Right lung (tissue), 5 donors: Measurements from ENCODE around the gene MREG. TPM values are rescaled to one million over a fixed set of nuclear protein-coding genes. Genes with fewer than 3 reads are reported as not detected.
A peak's percentile ranks its signal among the peaks of the same experiment; 100 is the strongest.
"Not testable (repeated sequence)": the region's sequence is repeated elsewhere in the genome, so short reads cannot be mapped to it uniquely, and the experiment has no call there.

Experiments used
- DNase-seq, 2 donors: peaks; one replicate each; pipeline ENCODE4 v3.0.0-alpha.2; 2013
- polyA plus RNA-seq, 5 donors: library from polyadenylated mRNA; unstranded; fragments of 120-200 nt; gene quantifications; one replicate each; pipeline versions ENCODE4 v1.2.1 to v1.2.3, GENCODE V29; 2013; ENCODE audit warnings: inconsistent platforms in 1 of 5, low replicate concordance in 1 of 5; ENCODE audit not compliant: insufficient read length in 5 of 5, insufficient read depth in 1 of 5

MREG gene
- polyA plus RNA-seq, 5 donors = 12.4 to 17.9 (median 14.7) TPM

- DNase-seq = no peak
Measured at GRCh38 chr2:215961981-215962380, 51.4 kb downstream of the MREG start.

- DNase-seq = no peak
Measured at GRCh38 chr2:215958257-215958656, 55.1 kb downstream of the MREG start.

- DNase-seq = not testable (repeated sequence)
Measured at GRCh38 chr2:215957354-215958122, 55.8 kb downstream of the MREG start.

- DNase-seq = no peak
Measured at GRCh38 chr2:215952860-215953637, 60.3 kb downstream of the MREG start.

- no peak for DNase-seq
Measured at GRCh38 chr2:215951558-215951957, 61.8 kb downstream of the MREG start.

GRCh38 chr2:215949991-215950404 lies 63.4 kb downstream of the MREG start:
- no peak for DNase-seq

- DNase-seq = no peak
Measured at GRCh38 chr2:215948051-215948450, 65.3 kb downstream of the MREG start.

GRCh38 chr2:215946586-215946985 lies 66.8 kb downstream of the MREG start:
- no peak for DNase-seq

GRCh38 chr2:215942194-215942593 lies 71.2 kb downstream of the MREG start:
- DNase-seq = no peak

- DNase-seq = no peak
Measured at GRCh38 chr2:215941726-215942125, 71.6 kb downstream of the MREG start.

GRCh38 chr2:215940645-215941184 lies 72.6 kb downstream of the MREG start:
- no peak for DNase-seq

GRCh38 chr2:215937190-215937589 lies 76.2 kb downstream of the MREG start:
- DNase-seq = no peak

- no peak for DNase-seq
Measured at GRCh38 chr2:215933151-215933550, 80.2 kb downstream of the MREG start.

- DNase-seq = peak; percentile 60 to 71
Measured at GRCh38 chr2:215931256-215931903, 82.0 kb downstream of the MREG start.

GRCh38 chr2:215930505-215931253 lies 82.7 kb downstream of the MREG start:
- DNase-seq = no peak

- DNase-seq = no peak
Measured at GRCh38 chr2:215929602-215930335, 83.6 kb downstream of the MREG start.

- DNase-seq = no peak
Measured at GRCh38 chr2:215928086-215928485, 85.3 kb downstream of the MREG start.

GRCh38 chr2:215926992-215927391 lies 86.4 kb downstream of the MREG start:
- DNase-seq = not testable (repeated sequence)

- DNase-seq = no peak
Measured at GRCh38 chr2:215921895-215922294, 91.5 kb downstream of the MREG start.

GRCh38 chr2:215920244-215921100 lies 92.9 kb downstream of the MREG start:
- peak; percentile 66 to 77 for DNase-seq
